HG02852 (cell line): ENCODE data around the gene GALNT2.

ENCODE experiments used
- ATAC-seq: cut with Tn5 transposase; IDR thresholded peaks from one replicate; pipeline ENCODE4 v1.9.1; 2021; ENCODE audit warnings: mild to moderate bottlenecking, moderate library complexity; ENCODE audit not compliant: unreplicated experiment

GALNT2 gene

DNA sequence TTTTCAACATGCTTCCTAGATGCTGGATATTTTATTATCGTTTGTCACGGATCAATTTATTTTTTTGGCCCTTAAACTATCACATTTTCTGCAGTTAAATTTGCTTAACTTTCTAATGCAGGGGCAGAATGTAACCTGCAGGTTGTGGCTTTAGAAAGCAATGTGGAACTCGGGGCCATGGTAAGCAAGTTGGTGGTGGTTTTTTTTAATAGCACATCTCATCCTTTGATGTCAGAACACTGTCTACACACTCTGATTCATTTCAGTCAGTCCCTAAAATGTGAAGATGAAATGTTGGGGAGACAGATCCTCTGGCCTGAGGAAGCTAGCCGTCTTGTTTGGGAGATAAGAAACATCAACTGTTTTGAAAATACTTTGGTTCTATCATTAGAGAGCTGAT, 89.5 kb downstream of the GALNT2 start:
- ATAC-seq, result no peak

DNA sequence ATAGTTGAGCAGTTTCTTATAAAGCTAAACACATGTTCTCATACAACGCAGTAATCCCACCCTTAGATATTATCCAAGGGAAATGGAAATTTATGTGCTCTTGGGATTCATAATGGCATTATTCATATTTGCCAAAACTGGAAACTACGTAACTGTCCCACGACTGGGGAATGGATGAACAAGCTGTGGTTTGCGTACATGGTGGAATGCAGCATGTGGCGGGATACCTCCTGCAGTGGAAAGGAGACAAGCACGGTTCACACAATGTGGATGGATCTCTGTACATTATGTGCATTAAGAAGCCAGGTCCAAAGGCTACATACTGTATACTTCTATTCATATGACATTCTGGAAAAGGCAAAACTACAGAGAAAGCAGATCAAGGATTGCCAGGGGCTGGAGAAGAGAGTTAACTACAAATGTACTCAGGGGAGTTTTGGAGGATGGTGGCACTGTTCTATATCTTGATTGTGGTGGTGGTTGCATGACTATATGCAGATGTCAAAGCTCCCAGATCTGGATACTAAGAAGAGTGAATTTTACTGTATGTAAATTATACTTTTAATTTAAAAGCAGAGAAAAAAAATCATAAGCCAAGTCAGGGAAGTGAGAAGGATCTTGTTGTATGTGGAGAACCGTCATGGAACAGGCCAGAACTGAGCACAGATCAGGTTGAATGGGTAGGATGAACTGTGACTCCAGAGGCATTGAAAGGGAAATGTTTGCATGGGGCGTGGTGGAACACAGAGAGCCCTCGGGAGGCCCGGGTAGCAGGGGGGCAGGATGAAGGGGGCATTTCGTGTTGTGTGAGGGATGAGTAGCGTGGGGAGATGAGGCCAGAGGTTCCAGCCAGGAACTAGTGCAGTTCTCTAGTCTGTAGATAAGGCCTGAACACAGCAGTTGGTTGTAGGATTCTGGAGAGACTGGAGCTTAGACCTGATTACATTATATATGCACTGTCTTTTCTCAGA, 90.7 kb downstream of the GALNT2 start:
- no peak for ATAC-seq

DNA sequence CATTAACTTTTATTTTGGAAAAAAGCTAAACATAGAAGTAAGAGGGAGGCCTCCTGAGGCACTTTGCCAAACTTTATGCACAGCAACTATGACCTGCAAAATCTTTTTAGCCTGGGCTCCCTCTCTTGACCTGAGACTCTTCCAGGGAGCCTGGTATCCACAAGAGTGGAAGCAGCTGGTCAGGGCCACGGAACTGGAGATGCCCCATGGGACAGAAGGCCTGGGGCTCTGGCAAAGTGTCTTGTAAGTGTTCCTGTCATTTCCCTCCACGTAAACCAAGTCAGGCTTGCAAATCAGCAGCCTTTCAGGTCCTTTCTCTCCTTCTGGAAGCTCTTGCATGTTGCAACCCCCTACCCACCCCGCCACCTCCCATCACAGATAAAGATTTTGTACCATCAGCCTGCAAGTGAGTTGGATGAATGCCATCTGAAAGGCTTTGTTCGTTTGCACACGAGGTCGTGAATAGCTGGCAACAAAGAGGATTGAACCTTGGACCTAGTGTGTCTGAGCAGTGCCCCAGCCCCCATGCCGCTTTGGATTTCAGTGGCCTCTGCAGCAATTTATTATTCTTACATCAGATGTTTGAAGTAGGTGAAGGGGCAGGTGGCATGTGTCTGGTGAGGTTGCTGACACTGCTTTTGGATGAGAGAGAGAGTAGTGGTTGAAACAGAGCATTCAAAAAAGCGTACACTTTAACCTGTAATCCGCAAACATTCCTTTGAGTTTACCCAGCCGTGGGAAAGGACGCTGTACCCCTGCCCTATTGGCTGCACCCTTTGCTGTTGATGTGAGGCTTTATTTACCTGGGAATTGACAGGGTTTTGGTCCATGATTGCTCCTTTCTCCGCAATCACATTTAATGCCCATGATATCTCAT, 91.6 kb downstream of the GALNT2 start:
- ATAC-seq, result no peak

DNA sequence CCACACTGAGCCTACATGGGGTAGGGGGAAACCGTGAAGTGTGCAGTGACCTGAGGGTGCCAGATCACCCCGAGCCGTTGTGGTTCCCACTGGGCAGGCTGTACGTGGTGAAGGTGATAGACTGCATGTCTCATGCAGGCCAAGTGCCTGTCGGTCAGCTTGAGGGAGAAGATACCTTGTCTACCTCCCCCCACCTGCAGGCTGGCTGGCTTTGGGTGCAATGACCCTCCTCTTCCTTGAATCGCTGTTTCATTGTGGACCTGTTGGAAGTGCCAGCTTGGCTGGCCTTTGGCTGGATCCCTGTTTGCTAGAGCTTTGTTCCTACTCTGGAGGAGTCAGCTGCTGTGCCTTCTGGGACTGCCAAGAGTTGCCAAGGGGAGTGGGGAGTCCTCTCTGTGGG, 92.5 kb downstream of the GALNT2 start:
- no peak for ATAC-seq

DNA sequence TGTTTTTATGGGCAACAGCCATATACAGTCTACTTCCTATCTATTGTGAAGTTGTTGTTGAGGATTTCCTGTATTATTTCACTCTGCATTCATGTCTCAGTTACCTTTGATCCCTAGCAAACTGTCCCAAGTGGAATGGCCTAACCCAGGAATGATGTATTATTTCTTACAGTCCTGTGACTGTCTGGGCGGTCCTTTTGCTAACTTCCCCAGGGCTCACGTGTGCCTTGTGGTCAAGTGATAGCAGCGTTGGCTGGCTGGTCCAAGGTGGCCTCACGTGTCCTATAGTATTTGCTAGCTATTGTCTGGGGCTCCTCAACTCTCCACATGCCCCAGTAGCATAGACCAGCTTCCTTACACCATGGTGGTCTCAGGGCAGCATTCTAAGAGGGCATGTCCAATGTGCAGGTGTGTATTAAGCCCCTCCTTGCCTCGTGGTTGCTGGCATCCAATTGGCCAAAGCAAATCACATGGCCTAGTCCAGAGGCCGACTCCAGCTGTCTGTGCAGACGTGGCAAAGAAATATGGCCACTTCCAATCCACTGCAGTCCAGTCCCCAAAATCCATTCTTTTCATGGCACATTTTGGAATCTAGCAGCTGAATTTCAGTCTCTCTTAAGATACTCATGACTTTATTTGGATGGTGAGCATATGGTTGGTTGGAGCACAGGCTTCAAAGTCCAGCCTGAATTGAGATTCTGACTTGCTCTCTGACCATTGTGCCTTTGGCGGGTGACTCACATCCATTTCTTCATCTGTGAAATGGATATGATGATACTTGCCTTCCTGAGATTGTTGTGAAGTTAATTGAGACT, 94.1 kb downstream of the GALNT2 start:
- no peak for ATAC-seq

DNA sequence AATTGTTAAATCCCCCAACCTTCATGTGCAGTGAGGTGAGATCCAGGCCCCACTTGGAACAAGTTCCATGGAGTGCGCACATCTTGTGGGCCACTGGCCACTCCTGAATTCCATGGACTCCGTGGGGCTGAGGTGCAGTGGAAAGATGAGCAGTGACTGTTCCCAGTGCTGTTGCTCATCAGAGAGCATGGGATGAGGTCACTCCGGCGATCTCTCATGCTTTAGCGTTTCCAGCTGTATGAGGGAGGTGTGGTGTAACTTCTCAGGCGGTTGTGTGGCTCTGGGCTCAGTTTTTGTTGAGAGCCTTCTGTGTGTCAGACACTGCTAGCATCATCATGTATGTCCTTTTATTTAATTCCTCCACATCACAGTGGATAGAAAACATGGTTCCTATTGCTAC, 96.2 kb downstream of the GALNT2 start:
- no peak for ATAC-seq

DNA sequence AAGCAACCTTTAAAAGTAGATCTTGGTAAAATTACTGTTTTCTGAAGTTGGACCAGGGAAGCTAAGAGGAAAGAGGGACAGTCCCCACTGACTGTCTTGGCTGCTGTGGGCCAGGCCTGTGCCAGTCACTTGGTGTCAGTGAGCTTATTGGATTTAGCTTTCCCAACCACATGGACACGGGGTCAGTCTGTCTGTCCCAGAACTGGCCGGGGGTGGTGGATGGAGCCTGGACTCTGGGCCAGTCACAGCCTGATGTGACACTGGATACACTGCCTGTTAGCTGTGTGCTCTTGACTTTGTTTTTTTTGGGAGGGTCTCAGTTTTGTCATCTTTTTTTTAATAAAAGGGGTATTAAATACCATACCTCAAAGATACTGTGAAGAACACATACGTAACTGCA, 96.7 kb downstream of the GALNT2 start:
- no peak for ATAC-seq

DNA sequence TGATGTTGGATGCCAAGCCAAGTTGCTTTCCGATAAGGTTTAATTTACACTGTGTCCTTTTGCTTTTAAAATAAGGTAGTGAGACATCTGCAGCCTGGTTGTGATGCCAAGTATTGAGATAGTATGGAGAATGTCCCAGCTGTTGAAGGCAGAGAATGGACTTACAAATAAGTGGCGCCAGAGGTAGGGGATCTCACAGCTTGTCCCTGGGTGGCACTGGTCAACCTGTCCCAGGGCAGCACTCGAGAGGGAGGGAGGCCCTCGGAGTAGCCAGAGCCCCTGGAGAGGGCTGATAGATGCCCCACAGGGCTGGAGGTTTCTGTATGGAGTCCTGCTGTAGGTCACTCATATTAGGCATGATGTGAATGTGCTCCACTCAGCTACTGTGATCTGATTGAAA, 98.5 kb downstream of the GALNT2 start:
- no peak for ATAC-seq

DNA sequence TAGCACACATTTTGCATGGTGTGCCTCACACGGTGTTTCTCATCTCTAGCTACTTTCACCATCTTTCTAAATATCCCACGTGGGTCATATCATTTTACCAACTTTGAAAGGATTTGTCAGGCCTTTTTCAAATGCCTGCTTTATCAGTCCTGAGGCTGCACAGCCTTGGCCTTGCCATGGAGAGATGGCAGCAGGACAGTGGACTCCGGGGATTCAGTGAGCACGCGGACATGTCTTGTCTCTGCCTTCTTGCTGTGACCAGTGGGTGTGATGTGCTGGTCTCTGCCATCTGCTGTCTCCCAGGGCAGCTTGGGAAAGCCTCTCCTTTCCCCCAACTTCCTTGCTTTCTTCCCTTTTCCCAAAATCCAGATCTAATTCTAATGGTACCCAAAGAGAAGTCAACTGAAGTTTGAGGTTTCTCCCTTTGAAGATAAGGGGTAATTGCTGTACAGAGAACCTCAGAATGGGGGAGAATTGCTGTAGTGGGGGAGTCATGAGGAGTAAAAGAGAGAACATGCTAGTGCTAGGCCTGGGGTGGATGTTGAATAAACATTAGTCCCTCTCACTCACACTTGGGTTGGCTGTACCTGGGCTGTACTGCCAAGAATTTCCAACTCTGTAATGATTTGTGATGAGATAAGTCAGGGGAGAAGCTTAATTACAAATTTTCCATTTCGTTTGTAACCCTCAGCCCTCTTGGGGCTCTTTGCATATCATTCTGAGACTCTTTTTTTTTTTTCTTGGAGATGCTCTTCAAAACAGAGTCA, 99.5 kb downstream of the GALNT2 start:
- no peak for ATAC-seq

DNA sequence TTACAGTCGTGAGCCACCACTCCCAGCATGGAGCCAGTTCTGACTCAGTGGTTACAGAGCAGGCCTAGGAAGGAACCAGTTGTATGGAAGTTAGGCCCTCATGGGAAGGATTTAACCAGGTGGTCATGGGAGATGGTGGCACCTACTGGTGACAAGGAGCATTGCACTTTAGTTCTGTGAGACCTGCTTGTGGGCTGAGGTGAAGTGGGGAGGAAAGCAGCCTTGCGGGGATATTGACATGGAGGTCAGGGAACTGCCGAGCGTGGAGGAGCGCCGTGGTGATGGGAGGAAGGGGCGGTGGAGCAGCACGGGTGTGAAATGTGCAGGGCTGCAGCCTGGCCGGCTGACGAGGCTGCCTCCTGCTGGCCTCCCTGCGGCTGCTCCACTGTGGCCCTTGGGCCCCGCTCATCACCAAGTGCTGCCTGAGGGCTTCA, 100.4 kb downstream of the GALNT2 start:
- ATAC-seq, result peak; percentile 50

DNA sequence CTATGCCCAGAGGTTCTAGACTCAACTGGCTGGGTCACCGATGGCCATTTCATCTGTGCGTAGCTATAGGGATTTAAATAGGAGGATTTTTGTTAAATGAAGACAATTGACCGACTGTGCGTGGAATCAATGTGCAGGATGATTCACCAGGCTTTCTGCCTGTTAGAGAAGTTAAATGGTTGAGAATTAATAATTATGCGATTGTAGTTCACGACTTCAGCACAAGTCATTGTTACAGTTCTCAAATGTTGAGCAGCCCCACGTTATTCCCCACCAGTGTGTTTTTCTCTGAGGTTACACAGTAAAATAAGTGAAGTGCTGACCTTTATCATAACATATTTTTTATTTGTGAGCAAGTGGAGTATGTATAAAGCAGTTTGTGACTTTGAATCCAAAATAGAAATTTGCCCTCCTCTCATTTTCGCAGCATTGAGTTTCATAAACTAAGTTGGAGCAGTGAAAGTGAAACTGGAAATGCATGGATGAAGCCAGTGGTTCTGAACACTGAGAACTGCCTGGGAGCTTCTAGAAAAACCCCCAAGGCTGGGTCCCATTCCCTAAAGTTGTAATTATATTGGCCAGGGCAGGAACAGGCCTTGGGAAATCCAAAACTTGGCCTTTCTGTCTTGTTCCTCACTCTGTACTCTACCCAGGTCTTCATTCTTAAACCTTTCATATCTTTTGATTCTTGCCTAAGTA, 102.6 kb downstream of the GALNT2 start:
- ATAC-seq, result peak; percentile 45

DNA sequence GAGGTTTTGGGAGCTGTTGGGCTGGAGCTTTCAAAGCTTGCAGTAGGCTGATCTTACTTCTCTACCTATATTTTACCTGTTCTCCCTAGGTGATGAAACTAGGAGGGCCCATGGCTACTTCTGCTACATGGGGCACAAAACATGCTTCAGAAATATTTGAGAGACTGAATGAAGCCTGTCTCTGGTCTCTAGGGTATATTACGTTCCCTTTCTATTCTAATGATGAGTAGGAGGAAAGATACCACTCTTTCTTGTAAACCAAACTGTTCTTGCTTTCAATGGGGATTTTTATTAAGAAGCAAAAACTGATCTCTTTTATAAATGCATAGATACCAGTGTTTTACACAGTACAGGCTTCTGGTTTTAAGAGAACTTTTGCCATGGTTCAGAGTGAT, 103.1 kb downstream of the GALNT2 start:
- ATAC-seq, result peak; percentile 39

DNA sequence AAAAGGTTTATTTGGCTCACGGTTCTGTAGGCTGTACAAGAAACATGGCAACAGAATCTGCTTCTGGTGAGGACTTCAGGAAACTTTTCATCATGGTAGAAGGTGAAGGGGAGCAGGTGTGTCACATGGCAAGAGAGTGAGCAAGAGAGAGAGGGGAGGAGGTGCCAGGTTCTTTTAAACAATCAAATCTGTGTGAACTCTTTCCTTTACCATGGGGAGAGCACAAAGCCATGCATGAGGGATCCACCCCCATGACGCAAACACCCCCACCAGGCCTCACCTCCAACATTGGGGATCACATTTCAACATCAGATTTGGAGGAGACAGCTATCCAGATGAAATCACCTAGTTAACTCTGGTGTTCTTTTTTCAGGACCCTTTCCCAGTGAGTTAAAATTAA, 103.6 kb downstream of the GALNT2 start:
- no peak for ATAC-seq

DNA sequence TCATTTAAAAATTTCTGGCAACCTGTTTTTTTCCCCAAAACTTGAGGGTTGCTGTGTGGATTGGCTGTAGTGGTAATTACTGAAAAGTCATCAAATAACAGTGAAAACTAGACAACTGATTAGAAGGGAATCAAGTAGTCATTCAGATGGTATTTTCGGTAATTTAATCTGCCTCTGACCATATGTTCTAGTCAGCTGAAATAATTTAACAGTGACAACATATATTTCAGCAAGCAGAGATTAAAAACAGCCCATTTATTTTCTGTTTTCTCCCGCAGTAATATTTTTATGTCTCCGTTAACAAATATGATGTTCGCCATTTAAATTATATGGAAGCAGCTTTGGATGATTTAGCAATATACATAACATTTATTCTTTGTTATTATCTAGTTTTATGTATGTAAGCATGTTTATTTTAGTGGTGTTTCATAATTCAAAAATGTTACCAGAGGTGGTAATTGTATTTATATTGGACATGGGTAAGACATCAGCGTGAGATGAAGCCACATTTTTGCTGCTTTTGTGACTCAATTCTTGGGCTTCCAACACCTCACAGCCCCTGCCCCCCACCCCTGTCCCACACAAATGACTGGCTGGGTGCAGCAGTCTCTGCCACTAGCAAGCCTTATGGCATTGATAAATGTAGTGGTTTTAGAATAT, 104.4 kb downstream of the GALNT2 start:
- ATAC-seq, result no peak

DNA sequence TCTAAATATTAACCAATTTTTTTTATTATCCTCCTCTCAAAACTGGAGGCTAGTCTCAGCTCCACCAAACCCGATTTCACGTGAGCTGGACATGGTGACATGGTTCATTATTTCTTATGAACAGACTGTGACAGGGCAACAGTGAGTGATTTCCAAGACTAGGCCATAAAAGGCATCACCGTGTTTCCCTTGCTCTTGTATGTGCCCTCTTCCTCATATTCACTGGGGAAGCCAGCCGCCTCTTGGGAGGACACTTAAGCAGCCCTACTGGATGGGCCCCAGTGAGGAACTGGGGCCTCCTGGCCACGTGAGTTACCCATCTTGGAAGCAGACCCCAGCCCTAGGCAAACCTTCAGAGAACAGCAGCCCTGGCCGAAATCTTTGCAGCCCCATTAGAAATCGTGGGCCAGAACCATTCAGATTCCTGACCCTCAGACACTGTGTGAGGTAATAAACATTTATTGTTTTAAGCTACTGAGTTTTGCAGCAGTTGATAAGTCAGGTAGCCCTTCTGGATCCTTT, 105.0 kb downstream of the GALNT2 start:
- ATAC-seq, result no peak

DNA sequence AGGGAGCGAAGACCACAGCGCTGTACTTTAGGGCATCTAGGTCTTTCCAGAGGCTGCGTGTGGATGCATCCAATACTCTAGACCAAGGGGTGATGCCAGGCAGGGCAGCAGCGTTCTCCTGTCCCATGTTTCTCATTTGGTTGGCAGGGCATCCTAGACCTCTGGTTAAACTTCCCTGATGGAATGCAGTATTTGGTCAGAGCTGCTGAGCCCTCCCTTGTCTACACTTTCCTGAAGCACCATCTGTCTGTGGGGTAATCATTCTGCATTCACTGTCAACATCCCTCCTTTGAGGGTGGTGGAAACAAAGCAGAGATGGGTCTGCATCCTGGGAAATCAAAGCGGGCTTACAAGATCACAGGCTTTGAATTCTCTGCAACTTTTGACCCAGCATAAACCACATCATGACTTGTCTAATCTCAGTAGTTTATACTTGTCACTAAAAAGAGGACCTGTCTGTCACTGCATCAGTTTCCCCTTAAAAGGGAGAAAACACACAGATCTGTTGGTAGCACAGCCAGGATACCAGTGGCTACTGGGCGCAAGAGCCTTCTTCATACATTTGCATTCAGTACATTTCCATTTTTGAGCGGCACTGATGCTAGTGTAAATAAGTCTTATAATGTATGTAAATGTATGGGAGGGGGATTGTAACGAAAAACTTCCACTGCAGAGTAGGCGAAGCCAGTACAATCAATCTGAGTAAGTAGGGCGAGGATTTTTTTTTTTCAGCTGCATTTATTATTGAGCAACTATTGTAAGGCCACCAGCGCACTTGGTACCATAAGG, 106.3 kb downstream of the GALNT2 start:
- ATAC-seq, result no peak

DNA sequence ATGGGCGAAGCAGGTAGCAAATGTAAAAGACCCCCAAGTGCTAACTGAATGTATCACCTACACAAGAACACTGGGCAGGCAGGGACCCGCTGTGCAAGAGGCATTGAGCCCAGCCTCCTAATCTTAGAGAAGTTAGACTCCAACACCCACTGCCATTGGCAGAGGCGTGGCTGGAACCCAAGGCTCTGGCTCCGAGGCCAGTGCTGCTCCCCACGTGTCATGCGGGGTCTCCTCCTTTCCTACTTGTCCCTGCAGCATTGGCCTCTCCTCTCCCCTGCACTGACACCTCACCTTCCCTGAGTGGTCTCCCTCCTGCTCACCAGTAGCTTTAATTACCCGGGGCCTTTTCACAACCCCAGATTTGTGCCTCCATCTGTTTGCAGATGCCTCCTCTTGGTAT, 107.0 kb downstream of the GALNT2 start:
- ATAC-seq, result no peak
